NCI-H446 (cell line): Measurements from ENCODE around the gene CFAP73.

Source experiments
- DNase-seq, 2 experiments: peaks; one replicate each; lab custom pipeline; 2025; lab: John Stamatoyannopoulos, UW

The CFAP73 gene

DNA sequence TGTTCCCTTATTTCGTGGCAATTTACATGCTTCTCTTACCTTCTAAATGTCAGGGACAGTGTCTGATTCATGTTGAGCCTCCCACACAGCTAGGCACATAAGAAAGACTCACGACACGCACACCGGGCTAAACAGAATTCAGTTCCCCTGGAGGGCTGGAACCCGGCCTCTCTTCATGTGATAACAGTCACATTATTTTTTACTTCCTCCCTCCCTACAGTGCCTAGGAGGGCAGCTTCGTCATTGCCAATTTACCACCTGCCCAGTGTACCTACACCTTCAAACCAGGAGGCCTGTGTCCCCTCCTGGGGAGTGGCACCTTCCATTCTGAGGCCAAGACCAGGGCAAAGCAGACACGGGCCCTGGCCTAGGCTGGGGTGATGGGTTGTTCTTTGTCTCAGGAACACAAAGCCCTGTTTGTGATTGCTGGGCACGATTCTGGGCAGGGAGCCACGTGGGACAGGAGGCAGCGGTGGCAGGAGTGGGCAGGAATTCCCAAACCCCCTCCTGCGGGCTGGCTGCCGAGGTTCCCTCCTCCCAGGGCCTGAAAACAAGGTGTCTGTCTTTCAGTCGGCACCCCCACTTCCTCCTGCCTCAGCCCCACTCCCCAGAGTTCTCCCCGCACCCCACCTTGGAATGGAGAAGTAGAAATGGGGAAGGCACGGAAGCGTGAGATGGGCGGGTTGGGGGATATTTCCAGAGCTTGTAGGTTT, 7.2 kb upstream of the CFAP73 start:
- peak in 1 of 2 experiments; percentile 12 for DNase-seq

DNA sequence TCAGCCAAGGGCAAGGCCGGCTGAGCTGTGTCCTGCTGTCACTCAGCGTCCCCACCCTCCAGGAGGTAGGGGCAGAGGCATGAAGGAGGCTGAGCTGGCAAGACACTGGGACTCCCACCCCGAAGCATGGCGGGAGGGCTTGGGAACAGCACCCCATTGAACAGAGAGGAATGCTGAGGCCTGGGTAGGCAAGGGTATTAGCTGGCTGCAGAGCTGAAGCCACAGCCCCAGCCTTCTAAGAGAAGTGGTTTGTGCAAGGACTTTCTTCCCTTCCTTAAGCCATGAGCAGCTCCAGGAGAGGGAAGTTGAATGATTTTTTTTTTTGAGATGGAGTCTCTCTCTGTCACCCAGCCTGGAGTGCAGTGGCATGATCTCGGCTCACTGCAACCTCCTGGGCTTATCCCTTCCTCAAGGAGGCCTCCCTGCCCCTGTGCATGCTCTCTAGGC, 6.6 kb upstream of the CFAP73 start:
- no peak for DNase-seq

DNA sequence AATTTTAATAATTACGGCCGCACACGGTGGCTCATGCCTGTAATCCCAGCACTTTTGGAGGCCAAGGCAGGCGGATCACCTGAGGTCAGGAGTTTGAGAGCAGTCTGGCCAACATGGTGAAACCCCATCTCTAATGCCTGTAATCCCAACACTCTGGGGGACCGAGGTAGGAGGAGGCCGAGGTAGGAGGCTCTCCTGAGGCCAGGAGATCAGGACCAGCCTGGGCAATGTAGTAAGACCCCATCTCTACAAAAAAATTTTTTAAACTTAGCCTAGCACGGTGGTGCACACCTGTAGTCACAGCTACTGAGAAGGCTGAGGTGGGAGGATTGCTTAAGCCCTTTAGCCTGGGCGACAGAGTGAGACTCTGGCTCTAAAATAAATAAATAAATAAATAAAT, 5.6 kb upstream of the CFAP73 start:
- DNase-seq: no peak

DNA sequence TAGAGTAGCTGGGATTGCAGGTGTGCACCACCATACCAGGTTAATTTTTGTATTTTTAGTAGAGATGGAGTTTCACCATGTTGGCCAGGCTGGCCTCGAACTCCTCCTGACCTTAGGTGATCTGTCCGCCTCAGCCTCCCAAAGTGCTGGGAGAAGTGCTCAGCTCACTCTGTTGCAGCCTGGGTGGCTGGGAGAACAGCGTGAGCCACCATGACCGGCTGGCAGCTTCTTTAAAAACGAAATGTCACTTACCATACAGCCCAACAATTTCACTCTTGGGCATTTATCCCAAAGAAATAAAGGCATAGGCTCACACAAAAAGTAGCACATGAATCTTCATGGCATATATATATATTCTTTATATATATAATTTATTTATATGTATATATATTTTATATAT, 4.7 kb upstream of the CFAP73 start:
- DNase-seq: no peak

DNA sequence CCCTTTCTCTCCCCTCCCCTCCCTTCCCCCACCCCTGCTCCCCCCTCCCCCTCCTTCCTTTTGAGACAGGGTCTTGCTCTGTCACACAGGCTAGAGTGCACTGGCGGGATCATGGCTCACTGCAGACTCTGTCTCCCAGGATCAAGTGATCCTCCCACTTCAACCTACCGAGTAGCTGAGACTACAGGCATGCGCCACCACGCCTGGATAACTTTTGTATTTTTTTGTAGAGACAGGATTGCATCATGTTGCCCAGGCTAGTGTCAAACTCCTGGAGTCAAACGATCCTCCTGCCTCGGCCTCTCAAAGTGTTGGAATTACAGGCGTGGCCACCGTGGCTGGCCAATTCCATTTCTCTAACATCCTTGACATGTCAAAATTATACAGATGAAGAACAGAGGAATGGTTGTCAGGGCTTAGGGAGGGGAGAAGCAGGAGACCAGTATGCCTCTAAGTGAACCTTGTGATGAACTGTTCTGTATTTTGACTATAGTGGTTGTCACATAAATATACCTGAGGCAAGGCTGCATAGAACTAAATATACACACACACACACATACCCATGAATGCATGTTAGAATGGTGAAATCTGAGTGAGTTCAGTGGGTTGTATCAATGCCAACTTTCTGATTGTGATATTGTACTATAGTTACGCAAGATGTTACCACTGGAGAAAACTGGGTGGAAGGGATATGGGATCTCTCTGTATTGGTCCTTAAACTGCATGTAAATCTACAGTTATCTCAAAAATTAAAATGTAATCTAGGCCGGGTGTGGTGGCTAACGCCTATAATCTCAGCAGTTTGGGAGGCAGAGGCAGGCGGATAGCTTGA, 3.6 kb upstream of the CFAP73 start:
- DNase-seq: no peak

DNA sequence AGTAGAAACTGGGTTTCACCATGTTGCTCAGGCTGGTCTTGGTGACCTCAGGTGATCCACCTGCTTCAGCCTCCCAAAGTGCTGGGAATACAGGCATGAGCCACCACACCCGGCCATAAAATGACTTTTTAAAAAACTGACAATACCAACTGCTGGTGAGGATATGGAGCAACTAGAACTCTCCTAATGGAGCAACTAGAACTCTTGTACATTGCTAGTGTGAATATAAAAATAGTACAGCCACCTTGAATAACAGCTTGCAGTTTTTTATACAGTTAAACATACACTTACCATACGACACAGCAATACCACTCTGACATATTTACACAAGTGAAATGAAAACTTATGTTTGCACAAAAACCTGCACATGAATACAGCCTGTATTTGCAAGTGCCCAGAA, 2.5 kb upstream of the CFAP73 start:
- no peak for DNase-seq

DNA sequence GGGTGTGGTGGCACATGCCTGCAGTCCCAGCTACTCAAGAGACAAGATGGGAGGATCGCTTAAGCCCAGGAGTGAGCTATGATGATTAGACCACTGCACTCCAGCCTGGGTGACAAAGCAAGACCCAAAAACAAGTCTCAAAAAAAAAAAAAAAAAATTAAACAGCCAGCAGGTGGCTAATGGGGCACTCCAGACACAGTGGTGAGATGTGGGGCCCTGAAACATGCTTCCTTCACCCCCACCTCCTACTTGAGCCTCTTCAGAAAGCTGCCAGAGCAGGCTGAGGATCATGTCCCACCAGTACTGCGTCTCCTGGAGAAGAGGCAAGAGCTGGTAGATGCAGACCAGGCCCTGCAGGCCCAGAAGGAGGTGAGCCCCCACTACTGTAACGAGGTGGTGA, 2.1 kb downstream of the CFAP73 start:
- no peak for DNase-seq

DNA sequence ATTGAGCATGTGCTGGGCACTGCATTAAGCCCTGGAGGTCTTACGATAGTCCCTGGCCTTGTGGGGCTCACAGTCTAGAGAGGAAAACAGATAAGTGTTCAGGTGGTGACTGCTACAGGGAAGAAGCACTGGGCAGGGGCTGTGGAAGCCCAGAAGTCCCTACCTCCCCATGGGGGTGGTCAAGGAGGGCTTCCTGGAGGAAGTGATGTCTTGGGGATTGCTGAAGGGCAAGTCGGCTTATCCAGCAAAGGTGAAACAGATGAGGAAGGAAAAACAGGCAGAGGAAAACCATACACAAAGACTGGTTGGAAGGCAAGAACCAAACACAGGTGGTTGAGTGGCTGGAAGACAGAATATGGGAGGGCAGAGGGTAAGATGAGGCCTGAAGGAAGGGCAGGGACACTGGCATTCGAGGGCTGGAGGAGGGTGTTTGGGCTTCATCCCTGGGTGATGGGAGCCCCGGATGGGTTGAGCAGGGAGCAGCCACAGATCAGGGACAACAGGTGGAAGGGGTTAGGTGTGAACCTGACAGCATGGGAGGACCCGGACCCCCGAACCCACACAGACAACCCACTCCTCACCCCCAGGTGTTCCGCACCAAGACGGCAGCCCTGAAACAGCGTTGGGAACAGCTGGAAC, 2.8 kb downstream of the CFAP73 start:
- DNase-seq: no peak

DNA sequence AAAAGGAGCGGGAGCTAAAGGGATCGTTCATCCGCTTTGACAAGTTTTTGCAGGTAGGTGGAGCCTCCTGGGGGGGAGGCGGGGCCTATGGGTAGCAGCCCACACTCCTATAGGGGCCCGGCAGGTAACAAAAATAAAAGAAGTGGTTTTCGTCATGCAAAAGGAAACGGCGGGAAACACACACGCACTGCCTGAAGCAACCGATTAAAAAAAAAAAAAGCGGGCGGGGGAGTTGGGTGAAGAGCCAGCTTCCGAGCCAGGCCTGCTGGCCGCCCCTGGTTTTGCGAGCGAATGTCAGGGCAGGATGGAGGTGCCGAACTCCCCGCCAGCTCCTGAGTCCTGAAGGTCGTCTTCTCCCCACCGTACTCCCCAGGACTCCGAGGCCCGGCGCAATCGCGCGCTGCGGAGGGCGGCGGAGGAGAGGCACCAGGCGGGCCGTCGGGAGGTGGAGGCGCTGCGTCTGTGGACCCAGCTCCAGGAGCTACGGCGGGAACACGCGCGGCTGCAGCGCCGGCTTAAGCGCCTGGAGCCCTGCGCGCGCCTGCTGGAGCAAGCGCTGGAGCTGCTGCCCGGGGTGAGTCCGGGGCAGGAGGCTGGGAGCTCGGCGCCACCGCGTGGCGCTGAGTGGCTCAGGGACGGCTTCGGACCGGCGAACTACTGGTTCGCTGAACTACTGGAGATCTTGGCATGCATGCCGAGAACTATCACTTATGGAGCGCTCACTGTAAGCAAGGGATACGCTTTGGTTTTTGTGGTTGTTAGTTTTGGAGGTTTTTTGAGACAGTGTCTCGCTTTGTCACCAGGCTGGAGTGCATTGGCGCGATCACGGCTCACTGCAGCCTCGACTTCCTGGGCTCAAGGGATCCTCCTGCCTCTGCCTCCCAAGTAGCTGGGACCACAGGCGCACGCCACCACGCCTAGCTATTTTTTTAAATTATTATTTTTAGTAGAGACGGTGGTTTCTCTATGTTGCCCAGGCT, 3.6 kb downstream of the CFAP73 start:
- DNase-seq: peak in 1 of 2 experiments; percentile 84

DNA sequence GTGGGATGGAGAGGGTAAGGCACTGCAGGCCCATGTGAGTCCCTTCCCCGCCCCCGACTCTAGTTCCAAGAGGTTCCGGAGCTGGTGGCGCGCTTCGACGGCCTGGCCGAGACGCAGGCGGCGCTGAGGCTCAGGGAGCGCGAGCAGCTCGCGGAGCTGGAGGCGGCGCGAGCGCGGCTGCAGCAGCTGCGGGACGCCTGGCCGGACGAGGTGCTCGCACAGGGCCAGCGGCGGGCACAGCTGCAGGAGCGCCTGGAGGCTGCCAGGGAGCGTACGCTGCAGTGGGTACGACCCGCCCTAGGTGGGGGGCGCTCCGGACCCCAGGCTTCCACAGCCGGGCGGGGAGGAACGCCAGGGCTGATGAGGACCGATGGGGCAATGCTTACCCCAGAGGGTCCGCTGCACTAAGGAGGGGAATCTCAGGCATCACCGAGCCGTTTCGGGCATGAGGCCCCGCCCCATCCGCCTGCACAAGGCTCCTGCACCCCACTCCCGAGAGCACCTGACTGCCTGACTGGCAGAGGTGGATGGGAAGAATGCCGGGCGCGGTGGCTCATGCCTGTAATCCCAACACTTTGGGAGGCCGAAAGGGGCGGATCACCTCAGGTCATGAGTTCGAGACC, 4.9 kb downstream of the CFAP73 start:
- no peak for DNase-seq

DNA sequence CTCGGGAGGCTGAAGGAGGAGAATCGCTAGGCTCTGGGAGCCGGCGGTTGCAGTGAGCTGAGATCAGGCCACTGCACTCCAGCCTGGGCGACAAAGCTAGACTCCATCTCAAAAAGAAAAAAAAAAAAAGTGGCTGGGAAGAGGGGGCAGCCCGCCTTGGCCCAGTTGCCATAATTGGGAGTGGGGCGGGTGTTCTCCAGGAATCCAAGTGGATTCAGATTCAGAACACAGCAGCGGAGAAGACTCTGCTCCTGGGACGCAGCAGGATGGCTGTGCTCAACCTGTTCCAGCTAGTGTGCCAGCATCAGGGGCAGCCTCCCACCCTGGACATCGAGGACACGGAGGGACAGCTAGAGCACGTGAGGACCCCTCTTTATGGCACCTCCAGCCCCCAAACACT, 5.5 kb downstream of the CFAP73 start:
- DNase-seq: no peak

DNA sequence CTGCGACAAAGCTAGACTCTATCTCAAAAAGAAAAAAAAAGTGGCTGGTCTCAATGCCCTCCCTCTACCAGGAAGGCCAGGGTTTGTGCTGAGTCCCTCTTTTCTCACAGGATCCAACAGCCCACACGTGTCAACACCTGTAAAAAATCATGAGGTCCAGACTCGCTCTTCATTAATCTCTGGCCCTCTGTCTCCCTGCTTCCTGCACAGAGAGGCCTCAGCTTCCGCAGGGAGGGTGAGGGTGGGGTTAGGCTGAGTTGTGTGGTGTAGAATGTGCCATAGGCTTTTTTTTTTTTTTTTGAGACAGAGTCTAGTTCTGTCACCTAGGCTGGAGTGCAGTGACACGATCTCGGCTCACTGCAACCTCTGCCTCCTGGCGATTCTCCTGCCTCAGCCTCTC, 6.1 kb downstream of the CFAP73 start:
- no peak for DNase-seq

DNA sequence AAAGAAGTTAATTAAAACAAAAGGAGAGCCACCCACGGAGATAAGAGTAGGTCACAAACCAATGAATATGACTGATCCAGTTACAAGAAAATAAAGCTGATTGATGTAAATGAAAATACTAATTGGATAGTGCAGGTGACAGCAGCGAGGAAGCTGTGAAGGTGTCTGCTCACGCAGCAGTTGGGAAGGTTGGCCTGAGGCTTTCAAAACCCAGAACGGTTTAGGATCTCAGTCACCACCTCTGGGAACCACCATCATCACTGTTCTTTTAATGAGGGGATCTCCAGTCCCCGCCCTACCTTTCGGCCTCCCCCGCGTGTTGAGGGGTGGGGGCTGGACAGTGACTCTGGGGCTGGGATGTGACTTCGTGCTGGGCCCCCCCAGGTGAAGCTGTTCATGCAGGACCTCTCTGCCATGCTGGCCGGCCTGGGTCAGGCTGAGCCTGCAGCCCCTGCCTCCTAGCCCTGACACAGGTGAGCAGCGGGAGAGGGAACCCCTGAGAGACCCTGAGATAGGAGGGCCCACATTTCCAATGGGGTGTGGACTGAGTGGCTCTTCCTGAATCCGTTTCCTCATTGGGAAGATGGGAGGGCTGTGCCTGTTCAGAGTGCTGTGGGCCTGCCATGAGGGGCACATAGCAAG, 7.8 kb downstream of the CFAP73 start:
- DNase-seq: no peak

DNA sequence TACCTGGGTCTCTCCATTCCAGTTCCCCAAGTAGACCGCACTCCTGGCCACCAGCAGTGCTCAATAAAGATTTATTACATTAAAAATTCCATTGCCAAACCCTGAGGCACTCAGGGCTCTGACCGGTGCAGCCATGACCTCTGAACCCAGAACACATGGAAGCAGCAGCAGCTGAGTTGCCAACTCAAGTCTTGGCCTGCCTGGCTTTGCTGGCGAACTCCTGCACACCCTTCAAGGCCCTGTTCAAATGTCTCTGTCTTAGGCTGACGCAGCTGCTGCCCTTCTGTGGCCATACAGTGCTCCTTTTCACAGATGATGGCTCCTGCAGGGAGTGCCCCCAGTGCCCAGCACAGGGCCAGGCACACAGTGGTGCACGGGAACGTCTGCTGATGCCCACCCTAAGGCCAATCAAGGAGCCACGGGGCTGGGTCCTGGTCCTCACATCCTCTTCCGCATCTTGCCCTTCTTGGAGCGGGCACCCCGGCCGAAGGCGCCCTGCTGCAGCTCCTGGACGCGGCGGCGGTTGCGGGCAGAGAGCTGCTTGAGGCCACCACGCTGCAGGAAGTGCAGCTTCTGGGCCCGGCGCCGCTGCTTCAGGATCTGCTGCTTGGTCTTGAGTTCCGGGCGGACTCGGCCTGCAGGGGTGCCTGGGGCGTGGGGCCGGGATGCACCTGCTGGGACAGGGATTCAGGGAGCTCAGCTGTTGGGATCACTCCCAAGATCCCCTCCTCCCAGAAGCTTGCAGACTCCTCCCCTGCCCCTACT, 9.1 kb downstream of the CFAP73 start:
- no peak for DNase-seq

DNA sequence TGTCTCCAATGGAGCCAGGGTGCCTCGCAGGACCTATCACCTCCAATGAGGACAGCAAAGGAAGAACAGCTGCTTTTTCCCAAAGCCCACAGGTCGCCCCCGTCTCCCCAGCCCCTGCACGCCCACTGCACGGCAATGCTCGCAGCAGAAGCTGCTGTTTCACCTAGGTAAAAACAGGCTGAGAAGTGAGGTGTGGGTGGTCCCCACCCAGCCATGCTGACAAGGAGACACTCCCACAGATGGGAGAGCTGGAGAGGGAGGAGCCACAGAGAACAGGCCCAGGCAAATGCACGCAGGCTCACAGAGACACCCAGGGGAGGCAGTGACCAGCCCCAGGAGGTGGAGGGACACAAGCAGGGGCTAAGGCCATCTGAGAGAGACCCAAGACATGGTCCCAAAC, 10.4 kb downstream of the CFAP73 start:
- no peak for DNase-seq

DNA sequence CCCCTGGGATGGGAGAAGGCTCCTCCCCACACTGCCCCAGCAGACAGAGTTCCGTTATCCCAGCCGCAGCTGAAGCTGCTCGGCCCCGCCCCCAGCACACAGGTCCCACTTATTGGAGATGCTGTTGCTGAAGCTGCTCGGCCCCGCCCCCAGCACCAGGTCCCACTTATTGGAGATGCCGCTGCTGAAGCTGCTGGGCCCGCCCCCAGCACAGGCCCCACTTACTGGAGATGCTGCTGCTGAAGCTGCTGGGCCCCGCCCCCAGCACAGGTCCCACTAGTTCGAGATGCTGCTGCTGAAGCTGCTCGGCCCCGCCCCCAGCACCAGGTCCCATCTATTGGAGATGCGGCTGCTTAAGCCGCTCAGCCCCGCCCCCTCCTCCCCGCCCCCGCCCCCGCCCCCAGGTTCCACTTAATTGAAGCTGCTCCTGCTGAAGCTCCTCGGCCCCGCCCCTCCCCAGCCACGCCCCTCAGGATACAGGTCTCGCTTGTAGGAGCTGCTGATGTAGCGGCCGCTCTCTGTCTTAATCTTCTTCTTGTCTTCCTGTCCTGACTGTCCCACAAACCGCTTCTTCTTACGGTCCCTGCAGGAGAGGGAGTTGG, 12.0 kb downstream of the CFAP73 start:
- DNase-seq: no peak

DNA sequence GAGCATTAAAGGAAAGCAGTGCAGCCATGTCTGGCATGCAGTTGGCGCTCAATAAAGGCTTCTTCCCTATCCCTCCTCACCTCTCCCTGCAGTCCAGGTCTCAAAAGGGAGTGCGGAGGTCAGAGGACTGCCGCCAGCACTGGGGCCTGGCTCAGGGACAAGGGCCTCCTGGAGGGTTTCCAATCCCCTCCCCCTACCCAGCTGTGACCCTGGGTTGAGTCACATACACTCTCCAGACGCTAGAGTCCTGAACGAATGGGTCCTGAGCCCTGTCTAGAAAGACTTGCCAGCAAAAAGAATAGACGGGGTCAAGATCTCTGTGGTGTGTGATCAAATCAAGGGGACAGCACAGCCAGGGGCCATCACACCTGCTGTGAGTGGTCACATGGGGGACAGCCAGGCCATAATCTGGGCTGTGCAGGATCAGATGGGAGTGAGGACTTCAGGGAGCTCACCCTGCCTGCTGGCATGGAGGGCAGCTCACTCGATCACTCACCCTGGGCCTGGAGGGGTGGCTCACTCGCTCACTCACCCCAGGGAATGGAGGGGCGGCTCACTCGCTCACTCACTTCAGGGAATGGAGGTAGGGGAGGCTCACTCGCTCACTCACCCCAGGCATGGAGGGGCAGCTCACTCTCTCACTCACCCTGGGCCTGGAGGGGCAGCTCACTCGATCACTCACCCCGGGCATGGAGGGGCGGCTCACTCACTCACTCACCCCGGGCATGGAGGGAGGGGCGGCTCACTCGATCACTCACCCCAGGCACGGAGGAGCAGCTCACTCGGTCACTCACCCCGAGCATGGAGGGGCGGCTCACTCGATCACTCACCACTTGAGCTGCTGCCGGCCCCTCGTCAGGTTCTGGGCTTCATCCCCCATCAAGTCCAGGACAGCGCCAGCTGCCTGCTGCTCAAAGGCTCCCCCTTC, 12.8 kb downstream of the CFAP73 start:
- DNase-seq: peak in 1 of 2 experiments; percentile 53

DNA sequence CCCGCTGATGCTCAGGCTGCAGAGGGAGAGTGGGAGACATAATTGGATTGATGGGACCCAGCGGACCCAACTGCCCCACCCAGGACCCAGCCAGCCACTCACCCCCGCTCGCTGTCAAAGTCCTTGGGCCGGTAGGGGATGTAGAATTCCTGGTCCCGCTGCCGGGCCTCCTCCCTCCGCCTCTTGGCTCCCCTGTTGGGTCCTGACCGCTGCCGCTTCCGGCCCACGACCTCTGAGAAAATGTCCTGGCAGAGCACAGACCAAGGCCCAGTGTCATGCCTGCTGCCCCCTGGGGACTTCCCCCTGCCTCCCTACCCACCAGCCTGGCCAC, 13.5 kb downstream of the CFAP73 start:
- no peak for DNase-seq

DNA sequence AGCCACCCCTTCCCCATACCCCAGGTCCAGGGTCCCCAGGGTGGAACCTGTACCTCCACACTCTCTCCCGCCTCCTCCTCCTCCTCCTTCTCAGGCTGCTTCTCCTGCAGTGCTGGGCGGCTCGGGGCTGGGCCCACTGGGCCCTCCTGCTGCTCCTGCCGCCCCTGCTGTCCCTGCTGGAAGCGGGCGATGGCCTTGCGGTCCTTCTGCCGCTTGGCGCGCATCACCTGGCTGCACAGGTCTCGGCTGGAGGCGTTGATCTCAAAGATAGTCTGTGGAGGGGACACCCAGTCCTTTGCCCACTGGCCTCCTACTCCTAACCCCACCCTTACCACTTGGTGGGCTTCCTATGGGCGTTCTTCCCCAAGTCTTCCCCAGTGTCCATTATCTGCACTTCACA, 14.5 kb downstream of the CFAP73 start:
- no peak for DNase-seq
